ENCODE data around the gene SMIM14.

Gene SMIM14

DNA sequence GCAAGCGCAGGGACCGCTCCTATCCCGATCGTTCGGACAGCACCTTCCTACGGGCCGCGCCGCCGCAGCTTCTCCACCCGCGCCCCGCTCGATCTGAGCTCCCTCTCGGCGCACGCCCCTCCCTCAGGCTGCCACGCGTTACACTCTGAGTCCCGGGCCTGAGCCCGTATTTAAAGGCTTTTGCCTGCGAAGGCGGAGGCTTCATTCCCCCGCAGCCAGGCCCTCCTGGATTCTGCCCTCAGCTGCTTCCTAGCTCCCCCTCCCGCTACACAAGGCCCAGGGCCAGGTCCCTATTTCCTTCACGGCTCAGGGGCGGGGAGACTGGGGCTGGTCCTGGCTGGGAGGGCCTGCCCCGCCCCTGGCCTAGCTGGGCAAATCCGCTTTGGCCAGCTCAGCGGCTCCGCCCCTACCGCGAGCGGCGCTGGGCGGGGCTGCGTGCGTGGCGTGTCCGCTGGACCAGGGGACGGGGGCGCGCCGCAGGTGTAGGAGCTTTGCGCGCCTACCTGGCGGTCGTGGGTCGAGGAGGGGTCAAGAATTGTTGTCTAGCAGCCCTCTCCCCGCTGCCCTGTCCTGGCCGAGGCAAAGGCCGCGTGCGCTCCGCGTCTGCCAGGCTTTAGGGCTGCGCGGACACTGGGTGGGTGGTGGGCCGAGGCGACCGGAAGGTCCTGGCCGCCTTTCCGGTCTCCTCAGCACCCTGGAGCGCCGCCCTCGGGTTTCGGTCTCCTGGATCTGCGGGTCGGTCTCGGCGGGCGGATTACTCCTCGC is 111.2 kb downstream of the SMIM14 start, which contains the start of gene UGDH:
TSS of gene UGDH (minus strand) at position 144 of the 765 bp plus-strand sequence. CDS start 5,927 bp downstream, outside the sequence.
- peak within 1 kb of the TSS; percentile 94 for H3K27ac ChIP-seq

DNA sequence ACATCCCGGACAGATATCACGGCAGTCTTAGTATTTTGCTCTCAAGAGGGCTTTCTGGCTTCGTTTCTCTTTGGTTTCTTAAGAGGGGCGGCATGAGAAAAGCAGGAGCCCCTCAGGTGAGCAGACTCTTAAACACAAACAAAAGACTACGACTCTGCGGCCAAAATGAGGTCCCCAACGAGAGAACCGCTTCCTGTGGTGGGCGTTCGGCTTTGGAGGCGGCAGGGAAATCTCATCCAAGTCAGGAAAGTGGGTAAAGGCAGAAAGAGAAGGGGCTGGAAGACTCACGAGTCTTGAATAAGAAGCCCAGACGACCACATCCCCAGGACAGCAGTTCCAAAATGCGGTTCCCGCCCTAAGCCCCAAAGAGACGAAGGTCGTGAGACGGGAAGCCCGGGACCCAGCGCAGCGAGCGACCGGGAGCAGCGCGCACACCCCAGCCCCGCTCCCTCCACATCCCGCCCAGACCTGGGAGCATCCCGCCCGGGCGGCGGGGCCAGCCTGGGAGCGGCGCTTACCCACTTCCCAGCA is 111.8 kb downstream of the SMIM14 start:
- TF ChIP-seq, protein P1, sequence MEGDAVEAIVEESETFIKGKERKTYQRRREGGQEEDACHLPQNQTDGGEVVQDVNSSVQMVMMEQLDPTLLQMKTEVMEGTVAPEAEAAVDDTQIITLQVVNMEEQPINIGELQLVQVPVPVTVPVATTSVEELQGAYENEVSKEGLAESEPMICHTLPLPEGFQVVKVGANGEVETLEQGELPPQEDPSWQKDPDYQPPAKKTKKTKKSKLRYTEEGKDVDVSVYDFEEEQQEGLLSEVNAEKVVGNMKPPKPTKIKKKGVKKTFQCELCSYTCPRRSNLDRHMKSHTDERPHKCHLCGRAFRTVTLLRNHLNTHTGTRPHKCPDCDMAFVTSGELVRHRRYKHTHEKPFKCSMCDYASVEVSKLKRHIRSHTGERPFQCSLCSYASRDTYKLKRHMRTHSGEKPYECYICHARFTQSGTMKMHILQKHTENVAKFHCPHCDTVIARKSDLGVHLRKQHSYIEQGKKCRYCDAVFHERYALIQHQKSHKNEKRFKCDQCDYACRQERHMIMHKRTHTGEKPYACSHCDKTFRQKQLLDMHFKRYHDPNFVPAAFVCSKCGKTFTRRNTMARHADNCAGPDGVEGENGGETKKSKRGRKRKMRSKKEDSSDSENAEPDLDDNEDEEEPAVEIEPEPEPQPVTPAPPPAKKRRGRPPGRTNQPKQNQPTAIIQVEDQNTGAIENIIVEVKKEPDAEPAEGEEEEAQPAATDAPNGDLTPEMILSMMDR (conservative IDR thresholded peaks at IDR 0.05) = no peak
- H3K27ac ChIP-seq = peak overlapping the region; percentile 94

More for the DNA sequence above, 111.2 kb downstream of the SMIM14 start, which contains the start of gene UGDH:
- TF ChIP-seq, protein P1 (conservative IDR thresholded peaks at IDR 0.05) = 0 out of 2 replicates have a peak, but pooled peaks have one; percentile 11

DNA sequence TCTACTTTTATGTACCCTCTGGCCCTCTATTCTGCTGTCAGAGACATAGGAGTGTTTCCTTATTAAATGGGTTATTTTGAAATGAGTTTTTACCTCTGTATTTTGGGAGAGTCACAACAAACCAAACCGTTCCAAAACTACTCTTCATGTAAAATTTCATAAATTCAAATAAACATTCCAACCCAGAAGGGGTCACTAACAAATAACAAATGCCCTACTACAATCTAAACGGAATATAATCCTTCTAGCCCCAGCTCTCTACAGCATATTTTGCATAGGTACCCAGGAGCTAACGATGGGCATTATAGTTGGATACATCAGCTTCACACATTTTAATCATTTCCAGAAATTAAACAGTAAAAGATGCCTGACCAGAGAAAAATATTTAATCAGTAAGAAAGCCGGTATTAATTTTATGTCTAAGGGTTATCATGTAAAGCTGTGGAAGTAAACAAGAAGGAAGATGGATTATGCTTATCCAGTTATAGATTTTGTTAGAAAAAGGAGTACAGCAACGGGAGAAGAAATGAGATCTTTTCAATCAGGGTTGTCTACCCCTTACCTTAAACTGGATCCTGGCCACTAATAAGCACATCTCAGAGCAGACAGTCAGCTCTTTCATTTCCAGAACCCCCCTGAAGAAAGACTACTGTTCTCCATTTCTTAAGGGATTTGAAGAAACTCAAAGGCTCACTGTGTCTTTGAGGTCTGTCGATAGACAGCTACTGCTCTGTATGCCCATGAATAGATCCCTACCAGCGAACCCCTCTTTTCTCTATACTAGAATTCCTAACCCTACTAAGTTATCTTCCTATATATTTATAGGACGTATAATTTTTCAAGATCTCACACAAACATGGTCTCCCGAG is 112.6 kb downstream of the SMIM14 start:
- TF ChIP-seq, protein P1 (conservative IDR thresholded peaks at IDR 0.05) = 0 out of 2 replicates have a peak, but pooled peaks have one; percentile 6
- H3K27ac ChIP-seq = peak overlapping the region; percentile 94

DNA sequence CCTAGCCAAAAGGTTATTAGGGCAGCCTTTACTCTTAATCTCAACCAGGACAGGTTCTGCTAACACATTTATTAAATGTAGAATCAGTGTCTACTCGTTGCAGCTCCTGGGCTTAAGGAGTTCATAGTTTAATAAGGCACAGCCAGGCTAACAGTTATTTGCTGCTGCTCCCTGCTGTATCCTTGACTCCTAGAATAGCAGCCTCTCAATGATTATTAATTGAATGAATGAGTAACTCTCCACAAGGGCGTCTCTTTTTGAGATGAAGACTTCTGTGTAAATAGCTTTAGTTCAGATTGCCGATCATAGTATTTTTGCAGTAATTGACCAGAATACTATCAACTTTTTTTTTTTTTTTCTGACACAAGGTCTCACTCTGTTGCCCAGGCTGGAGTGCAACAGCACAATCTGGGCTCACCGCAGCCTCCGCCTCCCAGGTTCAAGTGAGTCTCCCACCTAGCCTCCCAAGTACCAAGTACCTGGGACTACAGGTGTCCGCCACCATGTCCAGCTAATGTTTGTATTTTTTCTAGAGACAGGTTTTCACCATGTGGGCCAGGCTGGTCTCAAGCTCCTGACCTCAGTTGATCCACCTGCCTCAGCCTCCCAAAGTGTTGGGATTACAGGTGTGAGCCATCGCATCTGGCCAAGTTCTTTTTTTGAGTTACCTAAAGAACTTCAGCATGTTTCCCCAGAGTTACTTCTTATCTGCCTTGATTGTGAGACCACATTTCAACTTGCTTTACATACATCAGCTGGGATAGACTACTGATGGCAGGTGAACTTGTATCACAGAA is 114.3 kb downstream of the SMIM14 start:
- no peak overlapping the region for H3K27ac ChIP-seq
- TF ChIP-seq, protein P1 (conservative IDR thresholded peaks at IDR 0.05) = no peak

DNA sequence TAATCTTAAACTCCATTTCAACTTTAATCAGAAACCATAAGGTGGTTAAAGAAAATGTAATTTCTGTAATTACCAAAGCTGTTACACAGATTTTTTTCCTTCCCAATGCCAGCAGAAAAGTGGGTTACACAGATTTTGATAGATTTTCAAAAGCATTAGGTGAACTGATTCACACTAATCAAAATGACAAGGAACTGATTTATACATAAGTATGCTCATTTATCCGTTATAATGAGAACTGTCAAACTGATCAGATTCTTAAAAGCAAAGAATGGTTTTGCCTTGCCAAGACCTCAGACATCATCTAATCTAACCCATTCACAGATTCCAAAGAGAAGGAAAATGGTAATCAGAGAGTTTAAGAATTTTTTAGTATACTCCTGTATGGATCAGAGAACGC is 116.6 kb downstream of the SMIM14 start:
- TF ChIP-seq, protein P1 (conservative IDR thresholded peaks at IDR 0.05) = no peak
- no peak overlapping the region for H3K27ac ChIP-seq

DNA sequence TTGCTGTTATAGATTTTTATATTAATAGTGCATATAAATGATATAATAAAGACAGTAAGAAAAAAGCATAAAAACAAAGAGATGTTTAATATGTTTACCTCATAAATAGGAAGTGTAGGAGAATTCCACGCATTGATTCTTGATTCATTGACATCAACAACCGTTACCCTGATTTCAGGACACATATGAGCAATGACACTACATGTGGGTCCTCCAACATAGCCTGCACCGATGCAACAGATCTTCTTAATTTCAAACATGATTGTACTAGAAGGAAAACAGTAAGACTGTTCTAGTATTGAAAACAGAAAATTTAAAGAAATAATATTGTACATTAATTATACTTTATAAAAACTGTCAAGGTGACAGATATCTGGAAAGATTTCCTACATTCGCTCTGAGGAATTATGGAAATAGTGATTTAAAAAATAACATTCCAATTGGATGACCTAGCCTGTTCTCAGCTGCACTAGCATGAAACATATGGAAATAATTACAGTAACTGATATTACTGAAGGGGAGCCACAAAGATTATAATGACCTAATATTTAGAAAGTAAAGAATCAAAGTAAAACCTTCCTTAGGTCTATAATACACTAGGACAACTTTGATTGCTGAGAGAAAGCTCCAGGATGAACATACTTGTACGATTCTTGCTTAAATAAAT is 117.3 kb downstream of the SMIM14 start:
- H3K27ac ChIP-seq = no peak overlapping the region
- TF ChIP-seq, protein P1 (conservative IDR thresholded peaks at IDR 0.05) = no peak
